ENCODE data around the gene ZFAND3. TPM values are rescaled to one million over a fixed set of nuclear protein-coding genes. Genes with fewer than 3 reads are reported as not detected.

ZFAND3 gene
- total RNA-seq, 1 experiment from 2014 or later = 26.2 TPM

- peak; percentile 96 for DNase-seq
- peak overlapping the region; percentile 98 for H3K4me3 ChIP-seq
- no peaks in the 10 kb centered on the region for H3K9me3 ChIP-seq
- no peaks in the 10 kb centered on the region for H3K27me3 ChIP-seq
- peaks cover 9% of the 10 kb centered on the region for H3K36me3 ChIP-seq
Observed at GRCh38 chr6:37818536-37819176, 871 bp upstream of the ZFAND3 start.

- peak; percentile 92 for DNase-seq
- peaks cover 9% of the 10 kb centered on the region for H3K36me3 ChIP-seq
- no peaks in the 10 kb centered on the region for H3K9me3 ChIP-seq
- no peaks in the 10 kb centered on the region for H3K27me3 ChIP-seq
- H3K4me3 ChIP-seq = peak overlapping the region; percentile 98
Observed at GRCh38 chr6:37819802-37820717, 533 bp downstream of the ZFAND3 start.

- no peak for DNase-seq
- Histone ChIP-seq H3K27me3 (no peaks in the 10 kb centered on the region), H3K36me3 (peaks cover 9% of the 10 kb centered on the region), H3K9me3 (no peaks in the 10 kb centered on the region), H3K4me3 (peak overlapping the region; percentile 60)
Observed at GRCh38 chr6:37820718-37821079, 1.2 kb downstream of the ZFAND3 start.

- no peaks in the 10 kb centered on the region for H3K27me3 ChIP-seq
- no peak for DNase-seq
- H3K4me3 ChIP-seq = peak overlapping the region; percentile 60
- H3K36me3 ChIP-seq = peaks cover 12% of the 10 kb centered on the region
- H3K9me3 ChIP-seq = no peaks in the 10 kb centered on the region
Observed at GRCh38 chr6:37821446-37821845, 1.9 kb downstream of the ZFAND3 start.

- Histone ChIP-seq H3K36me3 (peaks cover 17% of the 10 kb centered on the region), H3K9me3 (no peaks in the 10 kb centered on the region), H3K4me3 (no peak overlapping the region), H3K27me3 (no peaks in the 10 kb centered on the region)
- no peak for DNase-seq
Observed at GRCh38 chr6:37822851-37823682, 3.5 kb downstream of the ZFAND3 start.

GRCh38 chr6:37824170-37824569 is 4.6 kb downstream of the ZFAND3 start:
- DNase-seq = no peak

GRCh38 chr6:37826188-37826587 is 6.7 kb downstream of the ZFAND3 start:
- Histone ChIP-seq H3K4me3 (no peak overlapping the region), H3K36me3 (peaks cover 18% of the 10 kb centered on the region), H3K27me3 (no peaks in the 10 kb centered on the region), H3K9me3 (no peaks in the 10 kb centered on the region)
- no peak for DNase-seq

More at GRCh38 chr6:37824170-37824569, 4.6 kb downstream of the ZFAND3 start:
- no peaks in the 10 kb centered on the region for H3K27me3 ChIP-seq
- no peak overlapping the region for H3K4me3 ChIP-seq
- peaks cover 17% of the 10 kb centered on the region for H3K36me3 ChIP-seq
- H3K9me3 ChIP-seq = no peaks in the 10 kb centered on the region

GRCh38 chr6:37826993-37827392 is 7.5 kb downstream of the ZFAND3 start:
- no peak for DNase-seq
- Histone ChIP-seq H3K27me3 (no peaks in the 10 kb centered on the region), H3K9me3 (no peaks in the 10 kb centered on the region), H3K36me3 (peaks cover 13% of the 10 kb centered on the region), H3K4me3 (no peak overlapping the region)

GRCh38 chr6:37827603-37828265 is 8.2 kb downstream of the ZFAND3 start:
- Histone ChIP-seq H3K36me3 (peaks cover 13% of the 10 kb centered on the region), H3K9me3 (no peaks in the 10 kb centered on the region), H3K4me3 (no peak overlapping the region), H3K27me3 (no peaks in the 10 kb centered on the region)
- no peak for DNase-seq

GRCh38 chr6:37830225-37830624 is 10.7 kb downstream of the ZFAND3 start:
- no peak overlapping the region for H3K4me3 ChIP-seq
- DNase-seq = no peak
- H3K9me3 ChIP-seq = peaks cover 7% of the 10 kb centered on the region
- peaks cover 19% of the 10 kb centered on the region for H3K36me3 ChIP-seq
- H3K27me3 ChIP-seq = no peaks in the 10 kb centered on the region

- H3K27me3 ChIP-seq = no peaks in the 10 kb centered on the region
- peaks cover 7% of the 10 kb centered on the region for H3K9me3 ChIP-seq
- no peak overlapping the region for H3K4me3 ChIP-seq
- DNase-seq = no peak
- peaks cover 19% of the 10 kb centered on the region for H3K36me3 ChIP-seq
Observed at GRCh38 chr6:37831457-37831856, 11.9 kb downstream of the ZFAND3 start.

- no peak for DNase-seq
- H3K9me3 ChIP-seq = peaks cover 7% of the 10 kb centered on the region
- H3K36me3 ChIP-seq = peaks cover 14% of the 10 kb centered on the region
- no peak overlapping the region for H3K4me3 ChIP-seq
- no peaks in the 10 kb centered on the region for H3K27me3 ChIP-seq
Observed at GRCh38 chr6:37835923-37836322, 16.4 kb downstream of the ZFAND3 start.

GRCh38 chr6:37838219-37838921 is 18.8 kb downstream of the ZFAND3 start:
- peaks cover 17% of the 10 kb centered on the region for H3K36me3 ChIP-seq
- peaks cover 7% of the 10 kb centered on the region for H3K9me3 ChIP-seq
- H3K4me3 ChIP-seq = no peak overlapping the region
- no peak for DNase-seq
- no peaks in the 10 kb centered on the region for H3K27me3 ChIP-seq

GRCh38 chr6:37840143-37840939 is 20.8 kb downstream of the ZFAND3 start:
- Histone ChIP-seq H3K9me3 (no peaks in the 10 kb centered on the region), H3K36me3 (peaks cover 16% of the 10 kb centered on the region), H3K4me3 (no peak overlapping the region), H3K27me3 (no peaks in the 10 kb centered on the region)
- DNase-seq = no peak

- Histone ChIP-seq H3K4me3 (no peak overlapping the region), H3K36me3 (peaks cover 16% of the 10 kb centered on the region), H3K27me3 (no peaks in the 10 kb centered on the region), H3K9me3 (no peaks in the 10 kb centered on the region)
- no peak for DNase-seq
Observed at GRCh38 chr6:37840940-37841300, 21.4 kb downstream of the ZFAND3 start.

All from MG63 (cell line).